H1 (cell line): ENCODE results near the gene AFAP1L2. TPM values are rescaled to one million over a fixed set of nuclear protein-coding genes. Genes with fewer than 3 reads are reported as not detected.

Experiments used
- CBX8 ChIP-seq: fragments of 300-800, 300-1000 bp; sonication (generic); IDR thresholded peaks from 2 replicates; pipeline ENCODE4 v1.7.1; 2016; ENCODE audit warnings: low read depth, low read length, borderline replicate concordance
- CREB1 ChIP-seq: IDR thresholded peaks from 2 replicates; pipeline ENCODE4 v1.6.1; 2012; ENCODE audit warnings: inconsistent platforms
- FOSL1 ChIP-seq: IDR thresholded peaks from 2 replicates; pipeline ENCODE4 v1.6.1; 2011; ENCODE audit warnings: mild to moderate bottlenecking, low read depth, low read length, moderate library complexity; ENCODE audit not compliant: insufficient read depth
- NANOG ChIP-seq: IDR thresholded peaks from 2 replicates; pipeline ENCODE4 v1.6.1; 2011; ENCODE audit warnings: low read length, low read depth, mild to moderate bottlenecking, inconsistent platforms; ENCODE audit not compliant: insufficient read depth, poor library complexity, severe bottlenecking
- POLR2A ChIP-seq, 2 experiments: IDR thresholded peaks; 1 replicate in 1 of 2; 2 replicates in 1 of 2; pipeline ENCODE4 v1.6.1; 2011; ENCODE audit warnings: low read depth in 2 of 2, low read length in 2 of 2, mild to moderate bottlenecking in 2 of 2; ENCODE audit errors: control extremely low read depth in 1 of 2
- SP4 ChIP-seq: IDR thresholded peaks from 2 replicates; pipeline ENCODE4 v1.6.1; 2012; ENCODE audit warnings: low read length, inconsistent platforms
- polyA plus RNA-seq, 7 experiments: library from polyadenylated mRNA; depleted of rRNA in 3 of 7; stranded (reverse) in 5 of 7; unstranded in 2 of 7; fragments of >200 nt in 5 of 7; fragments of 200-250 nt in 2 of 7; gene quantifications; 1 replicate in 5 of 7; 2 replicates in 1 of 7; 4 replicates in 1 of 7; pipeline versions ENCODE4 v1.2.1 to v1.2.3, GENCODE V29; 2011 to 2013; ENCODE audit warnings: missing spikeins in 2 of 7, mixed read lengths in 2 of 7
- total RNA-seq: library from RNA; stranded (reverse); fragmentation: NEBNext Ultra II Directional; extraction: Animal tissue kit (Norgen Biotek cat#: 25700); gene quantifications from 2 replicates; pipeline ENCODE4 v1.2.1, GENCODE V29; 2021

The AFAP1L2 gene
- total and polyA plus RNA-seq, 2 of the 8 experiments (the other 6 are each of a cell fraction or from before 2014, with no cell fraction given): 3.9 to 6.4 TPM

DNA sequence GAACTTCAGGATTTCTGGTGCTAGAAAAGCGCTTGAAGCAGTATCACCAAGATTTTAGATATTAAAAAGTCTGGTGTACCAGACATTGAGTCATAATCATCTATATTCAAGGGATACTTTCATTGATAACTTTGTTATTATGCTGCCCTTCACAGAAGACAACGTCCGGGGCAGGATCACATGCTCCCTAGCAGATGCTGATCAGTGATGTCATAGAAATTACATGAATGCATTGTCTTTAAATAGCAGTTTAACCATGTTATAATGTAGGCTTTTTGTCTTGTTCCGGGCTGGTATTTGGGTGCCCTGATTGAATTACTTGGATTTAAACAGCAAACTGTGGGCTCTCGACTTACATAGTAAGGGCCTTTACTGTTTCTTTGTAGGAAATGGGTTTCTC is 111.2 kb downstream of the AFAP1L2 start (continued):
- TF ChIP-seq FOSL1 (no peak), NANOG (no peak), POLR2A (IDR thresholded peaks at IDR 0.05; ENCODE audit: control extremely low read depth in 1 of 2, low read depth in 2 of 2, low read length in 2 of 2) (no peak), CBX8 (no peak), CREB1 (no peak), SP4 (no peak)
- TF ChIP-seq, all 59 proteins: peak for 0
